GM23338 (cell line): ENCODE data around the gene IVD. TPM values are rescaled to one million over a fixed set of nuclear protein-coding genes. Genes with fewer than 3 reads are reported as not detected.

Source experiments
- ATAC-seq: fragments of 200-7000 bp; cut with Tn5 transposase; 3 replicates; pipeline ENCODE4 v1.9.1; 2020
- DNase-seq: peaks from one replicate; pipeline ENCODE4 v3.0.0-alpha.2; 2015; ENCODE audit warnings: low spot score
- H2AFZ ChIP-seq: fragments of 200-600 bp; sonication (generic); 2 replicates; pipeline ENCODE4 v1.8.0; 2016; ENCODE audit warnings: antibody characterized with exemption, mild to moderate bottlenecking, moderate library complexity
- H3F3A ChIP-seq: fragments of 200-600 bp; sonication (generic); replicated peaks from 2 replicates; pipeline ENCODE4 v1.8.0; 2017; ENCODE audit warnings: antibody characterized with exemption, mixed run types, low read depth
- H3K27ac ChIP-seq: fragments of 200-600 bp; sonication (generic); 2 replicates; pipeline ENCODE4 v1.6.1; 2016; ENCODE audit warnings: low read depth
- H3K27me3 ChIP-seq: fragments of 200-600 bp; sonication (generic); 2 replicates; pipeline ENCODE4 v1.8.0; 2016; ENCODE audit warnings: mild to moderate bottlenecking, mixed run types, moderate library complexity; ENCODE audit not compliant: insufficient read depth
- H3K36me3 ChIP-seq: fragments of 200-600 bp; sonication (generic); 2 replicates; pipeline ENCODE4 v1.8.0; 2016; ENCODE audit warnings: mild to moderate bottlenecking; ENCODE audit not compliant: insufficient read depth
- H3K4me1 ChIP-seq: fragments of 200-600 bp; sonication (generic); 2 replicates; pipeline ENCODE4 v1.8.0; 2016; ENCODE audit warnings: mild to moderate bottlenecking, moderate library complexity; ENCODE audit not compliant: insufficient read depth
- H3K4me2 ChIP-seq: fragments of 200-600 bp; sonication (generic); 2 replicates; pipeline ENCODE4 v1.7.1; 2017; ENCODE audit warnings: mixed run types
- H3K4me3 ChIP-seq: fragments of 200-600 bp; sonication (generic); 2 replicates; pipeline ENCODE4 v1.6.1; 2016; ENCODE audit warnings: mixed run types
- H3K79me2 ChIP-seq: fragments of 200-600 bp; sonication (generic); replicated peaks from 2 replicates; pipeline ENCODE4 v1.8.0; 2017; ENCODE audit warnings: mild to moderate bottlenecking; ENCODE audit not compliant: insufficient read depth
- H3K9me2 ChIP-seq: fragments of 200-600 bp; sonication (generic); 2 replicates; pipeline ENCODE4 v1.8.0; 2017; ENCODE audit not compliant: insufficient read depth
- H4K20me1 ChIP-seq: fragments of 200-600 bp; sonication (generic); replicated peaks from 2 replicates; pipeline ENCODE4 v1.8.0; 2017; ENCODE audit warnings: mild to moderate bottlenecking; ENCODE audit not compliant: insufficient read depth
- H3K27ac Mint-ChIP-seq: 2 replicates; pipeline ENCODE4 v1.8.0; 2020; ENCODE audit warnings: inconsistent platforms, mild to moderate bottlenecking, moderate library complexity, mixed read lengths
- H3K27me3 Mint-ChIP-seq: 3 replicates; pipeline ENCODE4 v1.8.0; 2022; ENCODE audit warnings: low read depth, mild to moderate bottlenecking, moderate library complexity, mixed read lengths, inconsistent platforms; ENCODE audit not compliant: insufficient read depth, poor library complexity
- H3K36me3 Mint-ChIP-seq: 3 replicates; pipeline ENCODE4 v1.8.0; 2021; ENCODE audit warnings: low read depth, mild to moderate bottlenecking, inconsistent platforms, moderate library complexity, mixed read lengths
- H3K4me1 Mint-ChIP-seq: 3 replicates; pipeline ENCODE4 v1.8.0; 2020; ENCODE audit warnings: mild to moderate bottlenecking, inconsistent platforms, mixed read lengths
- H3K4me3 Mint-ChIP-seq: 3 replicates; pipeline ENCODE4 v1.8.0; 2021; ENCODE audit warnings: moderate library complexity, mild to moderate bottlenecking, inconsistent platforms, mixed read lengths
- H3K9me3 Mint-ChIP-seq: 3 replicates; pipeline ENCODE4 v1.8.0; 2020; ENCODE audit warnings: moderate library complexity, mild to moderate bottlenecking, inconsistent platforms, mixed read lengths
- CREB1 ChIP-seq: fragments of 250-450 bp; sonication (Bioruptor Pico); IDR thresholded peaks from 2 replicates; pipeline ENCODE4 v1.5.0; 2020; ENCODE audit warnings: low read depth, mild to moderate bottlenecking, moderate library complexity
- EZH2 ChIP-seq: fragments of 200-600 bp; sonication (generic); IDR thresholded peaks from one replicate; pipeline ENCODE4 v1.8.0; 2017; ENCODE audit warnings: antibody characterized with exemption, mild to moderate bottlenecking, low read depth; ENCODE audit not compliant: unreplicated experiment
- EZH2phosphoT487 ChIP-seq: fragments of 200-600 bp; sonication (generic); IDR thresholded peaks from one replicate; pipeline ENCODE4 v1.8.1; 2018; ENCODE audit warnings: antibody characterized with exemption; ENCODE audit not compliant: unreplicated experiment
- STAT1 ChIP-seq: IDR thresholded peaks from one replicate; pipeline ENCODE4 v1.6.1; 2016; ENCODE audit warnings: antibody characterized with exemption; ENCODE audit not compliant: unreplicated experiment
- ZNF114 ChIP-seq: fragments of 250-450 bp; sonication (Bioruptor Pico); IDR thresholded peaks from 2 replicates; pipeline ENCODE4 v1.5.0; 2020; ENCODE audit warnings: mild to moderate bottlenecking, moderate library complexity
- ZNF331 ChIP-seq: fragments of 250-450 bp; sonication (Bioruptor Pico); IDR thresholded peaks from 2 replicates; pipeline ENCODE4 v1.5.0; 2020; ENCODE audit warnings: low read depth, mild to moderate bottlenecking, moderate library complexity
- polyA plus RNA-seq: library from polyadenylated mRNA; unstranded; fragments of >200 nt; fragmentation: Nextera tagmentation; extraction: Ambion mirVana; gene quantifications from 2 replicates; pipeline ENCODE4 v1.2.1, GENCODE V29; 2016
- total RNA-seq: library from RNA; depleted of rRNA; stranded (reverse); fragments of >200 nt; shearing (Covaris generic); gene quantifications from 2 replicates; pipeline ENCODE4 v1.2.3, GENCODE V29; 2014
- TF ChIP-seq, protein P1 (sequence below): fragments of 250-450 bp; sonication (Bioruptor Pico); IDR thresholded peaks from 2 replicates; pipeline ENCODE4 v1.5.0; 2020; ENCODE audit warnings: mild to moderate bottlenecking, moderate library complexity
- TF ChIP-seq, protein P2 (sequence below), 2 experiments: fragments of 200-600 bp in 1 of 2; sonication (generic) in 1 of 2; conservative IDR thresholded peaks; 2 replicates each; pipeline versions ENCODE4 v1.5.1 to v1.6.1; 2016 to 2017; ENCODE audit warnings: antibody characterized with exemption in 2 of 2, low read depth in 2 of 2, mild to moderate bottlenecking in 2 of 2, moderate library complexity in 1 of 2

IVD gene
- total and polyA plus RNA-seq, 2 experiments from 2014 or later, result 54.1 to 75.4 TPM

DNA sequence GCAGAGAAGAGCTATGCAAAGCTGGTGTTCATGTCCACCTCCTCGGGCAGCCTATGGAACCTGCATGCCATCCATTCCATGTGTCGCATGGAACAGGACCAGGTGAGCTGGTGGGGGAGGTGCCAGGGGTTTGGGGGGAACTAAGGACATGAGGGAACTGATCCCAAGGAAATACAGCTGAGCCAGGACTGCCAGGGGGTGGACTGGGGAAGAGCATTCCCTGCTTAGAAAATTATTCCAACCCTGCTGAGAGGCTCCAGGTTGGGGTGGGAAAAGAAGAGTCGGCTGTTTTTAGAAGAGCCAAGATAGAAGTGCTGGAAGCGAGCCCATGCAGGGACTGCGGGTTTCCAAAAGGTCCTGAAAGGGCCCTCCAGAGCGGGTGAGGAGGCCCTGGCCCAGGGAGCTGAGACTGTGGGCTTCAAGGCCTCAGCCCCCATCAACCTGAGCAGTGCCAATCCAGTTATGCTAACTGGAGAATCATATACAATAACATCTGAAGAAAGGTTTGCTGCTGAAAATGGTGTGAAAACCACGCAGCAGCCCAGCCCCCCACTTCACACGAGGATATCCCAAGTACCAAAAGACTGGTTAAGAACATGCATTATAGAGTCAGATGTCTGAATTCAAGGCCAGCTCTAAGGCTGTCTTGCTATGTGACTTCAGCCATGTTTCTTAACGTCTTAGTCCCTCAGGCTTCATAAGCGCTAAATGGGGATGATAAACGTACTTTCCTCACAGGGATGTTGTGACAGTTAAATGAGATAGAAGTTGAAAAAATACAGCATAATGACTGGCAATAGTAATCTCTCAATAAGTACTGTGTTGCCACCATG lies 39.8 kb upstream of the IVD start (continued):
- TF ChIP-seq, protein P1, sequence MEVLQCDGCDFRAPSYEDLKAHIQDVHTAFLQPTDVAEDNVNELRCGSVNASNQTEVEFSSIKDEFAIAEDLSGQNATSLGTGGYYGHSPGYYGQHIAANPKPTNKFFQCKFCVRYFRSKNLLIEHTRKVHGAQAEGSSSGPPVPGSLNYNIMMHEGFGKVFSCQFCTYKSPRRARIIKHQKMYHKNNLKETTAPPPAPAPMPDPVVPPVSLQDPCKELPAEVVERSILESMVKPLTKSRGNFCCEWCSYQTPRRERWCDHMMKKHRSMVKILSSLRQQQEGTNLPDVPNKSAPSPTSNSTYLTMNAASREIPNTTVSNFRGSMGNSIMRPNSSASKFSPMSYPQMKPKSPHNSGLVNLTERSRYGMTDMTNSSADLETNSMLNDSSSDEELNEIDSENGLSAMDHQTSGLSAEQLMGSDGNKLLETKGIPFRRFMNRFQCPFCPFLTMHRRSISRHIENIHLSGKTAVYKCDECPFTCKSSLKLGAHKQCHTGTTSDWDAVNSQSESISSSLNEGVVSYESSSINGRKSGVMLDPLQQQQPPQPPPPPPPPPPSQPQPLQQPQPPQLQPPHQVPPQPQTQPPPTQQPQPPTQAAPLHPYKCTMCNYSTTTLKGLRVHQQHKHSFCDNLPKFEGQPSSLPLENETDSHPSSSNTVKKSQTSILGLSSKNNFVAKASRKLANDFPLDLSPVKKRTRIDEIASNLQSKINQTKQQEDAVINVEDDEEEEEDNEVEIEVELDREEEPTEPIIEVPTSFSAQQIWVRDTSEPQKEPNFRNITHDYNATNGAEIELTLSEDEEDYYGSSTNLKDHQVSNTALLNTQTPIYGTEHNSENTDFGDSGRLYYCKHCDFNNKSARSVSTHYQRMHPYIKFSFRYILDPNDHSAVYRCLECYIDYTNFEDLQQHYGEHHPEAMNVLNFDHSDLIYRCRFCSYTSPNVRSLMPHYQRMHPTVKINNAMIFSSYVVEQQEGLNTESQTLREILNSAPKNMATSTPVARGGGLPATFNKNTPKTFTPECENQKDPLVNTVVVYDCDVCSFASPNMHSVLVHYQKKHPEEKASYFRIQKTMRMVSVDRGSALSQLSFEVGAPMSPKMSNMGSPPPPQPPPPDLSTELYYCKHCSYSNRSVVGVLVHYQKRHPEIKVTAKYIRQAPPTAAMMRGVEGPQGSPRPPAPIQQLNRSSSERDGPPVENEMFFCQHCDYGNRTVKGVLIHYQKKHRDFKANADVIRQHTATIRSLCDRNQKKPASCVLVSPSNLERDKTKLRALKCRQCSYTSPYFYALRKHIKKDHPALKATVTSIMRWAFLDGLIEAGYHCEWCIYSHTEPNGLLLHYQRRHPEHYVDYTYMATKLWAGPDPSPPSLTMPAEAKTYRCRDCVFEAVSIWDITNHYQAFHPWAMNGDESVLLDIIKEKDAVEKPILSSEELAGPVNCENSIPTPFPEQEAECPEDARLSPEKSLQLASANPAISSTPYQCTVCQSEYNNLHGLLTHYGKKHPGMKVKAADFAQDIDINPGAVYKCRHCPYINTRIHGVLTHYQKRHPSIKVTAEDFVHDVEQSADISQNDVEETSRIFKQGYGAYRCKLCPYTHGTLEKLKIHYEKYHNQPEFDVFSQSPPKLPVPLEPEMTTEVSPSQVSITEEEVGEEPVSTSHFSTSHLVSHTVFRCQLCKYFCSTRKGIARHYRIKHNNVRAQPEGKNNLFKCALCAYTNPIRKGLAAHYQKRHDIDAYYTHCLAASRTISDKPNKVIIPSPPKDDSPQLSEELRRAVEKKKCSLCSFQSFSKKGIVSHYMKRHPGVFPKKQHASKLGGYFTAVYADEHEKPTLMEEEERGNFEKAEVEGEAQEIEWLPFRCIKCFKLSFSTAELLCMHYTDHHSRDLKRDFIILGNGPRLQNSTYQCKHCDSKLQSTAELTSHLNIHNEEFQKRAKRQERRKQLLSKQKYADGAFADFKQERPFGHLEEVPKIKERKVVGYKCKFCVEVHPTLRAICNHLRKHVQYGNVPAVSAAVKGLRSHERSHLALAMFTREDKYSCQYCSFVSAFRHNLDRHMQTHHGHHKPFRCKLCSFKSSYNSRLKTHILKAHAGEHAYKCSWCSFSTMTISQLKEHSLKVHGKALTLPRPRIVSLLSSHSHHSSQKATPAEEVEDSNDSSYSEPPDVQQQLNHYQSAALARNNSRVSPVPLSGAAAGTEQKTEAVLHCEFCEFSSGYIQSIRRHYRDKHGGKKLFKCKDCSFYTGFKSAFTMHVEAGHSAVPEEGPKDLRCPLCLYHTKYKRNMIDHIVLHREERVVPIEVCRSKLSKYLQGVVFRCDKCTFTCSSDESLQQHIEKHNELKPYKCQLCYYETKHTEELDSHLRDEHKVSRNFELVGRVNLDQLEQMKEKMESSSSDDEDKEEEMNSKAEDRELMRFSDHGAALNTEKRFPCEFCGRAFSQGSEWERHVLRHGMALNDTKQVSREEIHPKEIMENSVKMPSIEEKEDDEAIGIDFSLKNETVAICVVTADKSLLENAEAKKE (CRISPR knock-in tag), result no peak
- no peak for TF ChIP-seq EZH2phosphoT487
- TF ChIP-seq, protein P2, sequence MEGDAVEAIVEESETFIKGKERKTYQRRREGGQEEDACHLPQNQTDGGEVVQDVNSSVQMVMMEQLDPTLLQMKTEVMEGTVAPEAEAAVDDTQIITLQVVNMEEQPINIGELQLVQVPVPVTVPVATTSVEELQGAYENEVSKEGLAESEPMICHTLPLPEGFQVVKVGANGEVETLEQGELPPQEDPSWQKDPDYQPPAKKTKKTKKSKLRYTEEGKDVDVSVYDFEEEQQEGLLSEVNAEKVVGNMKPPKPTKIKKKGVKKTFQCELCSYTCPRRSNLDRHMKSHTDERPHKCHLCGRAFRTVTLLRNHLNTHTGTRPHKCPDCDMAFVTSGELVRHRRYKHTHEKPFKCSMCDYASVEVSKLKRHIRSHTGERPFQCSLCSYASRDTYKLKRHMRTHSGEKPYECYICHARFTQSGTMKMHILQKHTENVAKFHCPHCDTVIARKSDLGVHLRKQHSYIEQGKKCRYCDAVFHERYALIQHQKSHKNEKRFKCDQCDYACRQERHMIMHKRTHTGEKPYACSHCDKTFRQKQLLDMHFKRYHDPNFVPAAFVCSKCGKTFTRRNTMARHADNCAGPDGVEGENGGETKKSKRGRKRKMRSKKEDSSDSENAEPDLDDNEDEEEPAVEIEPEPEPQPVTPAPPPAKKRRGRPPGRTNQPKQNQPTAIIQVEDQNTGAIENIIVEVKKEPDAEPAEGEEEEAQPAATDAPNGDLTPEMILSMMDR (conservative IDR thresholded peaks at IDR 0.05; ENCODE audit: low read depth in 2 of 2), result no peak

DNA sequence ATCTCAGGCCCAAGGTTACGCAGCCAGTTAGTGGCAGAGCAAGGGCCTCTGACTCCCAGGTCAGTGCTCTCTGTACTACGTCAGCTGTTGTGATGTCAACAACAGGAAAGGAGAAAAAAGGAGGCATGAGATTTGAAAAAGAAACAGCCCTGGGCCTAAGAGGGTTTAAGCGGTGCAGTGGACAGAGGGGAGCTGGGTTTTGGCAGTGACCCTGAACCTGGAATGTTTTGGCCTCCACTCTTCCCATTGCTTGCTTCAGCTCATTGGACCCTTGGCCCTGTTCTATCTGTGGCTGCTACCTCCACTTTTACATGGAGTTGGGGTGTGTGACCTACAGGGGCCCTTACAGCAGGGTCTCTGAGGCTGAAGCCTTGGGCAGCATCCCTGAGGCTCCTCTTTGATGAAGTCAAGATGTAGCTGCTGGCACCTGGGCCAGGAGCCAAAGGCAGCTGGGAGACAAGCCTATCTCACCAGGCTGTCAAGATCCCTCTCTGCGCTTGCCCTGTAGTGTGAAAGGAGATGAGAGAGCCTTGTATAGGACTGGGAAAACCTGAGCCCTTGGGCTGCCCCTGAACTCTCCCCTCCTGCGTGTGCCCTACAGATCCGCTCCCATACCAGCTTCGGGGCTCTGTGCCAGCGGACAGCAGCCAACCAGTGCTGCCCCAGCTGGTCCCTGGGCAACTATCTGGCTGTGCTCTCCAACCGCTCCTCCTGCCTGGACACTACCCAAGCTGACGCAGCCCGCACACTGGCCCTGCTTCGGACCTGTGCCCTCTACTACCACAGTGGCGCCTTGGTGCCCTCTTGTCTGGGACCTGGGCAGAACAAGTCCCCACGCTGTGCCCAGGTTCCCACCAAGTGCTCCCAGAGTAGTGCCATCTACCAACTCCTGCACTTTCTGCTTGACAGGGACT lies 38.9 kb upstream of the IVD start:
- H4K20me1 ChIP-seq, result no peaks in the 10 kb centered on the region
- H3K4me3 Mint-ChIP-seq, result no peak overlapping the region
- H3K9me3 Mint-ChIP-seq, result peaks cover 2% of the 10 kb centered on the region; the same call in 1 of the 3 replicates
- no peaks in the 10 kb centered on the region for H3K36me3 ChIP-seq
- H3K36me3 Mint-ChIP-seq, result no peaks in the 10 kb centered on the region; the same call in 2 of the 3 replicates
- no peak overlapping the region for H3K27ac ChIP-seq
- DNase-seq, result no peak
- no peak for ATAC-seq
- peaks cover 36% of the 10 kb centered on the region for H3K27me3 Mint-ChIP-seq
- no peaks in the 10 kb centered on the region for H3K79me2 ChIP-seq
- H3K9me2 ChIP-seq, result no peaks in the 10 kb centered on the region
- H3K4me2 ChIP-seq, result peak overlapping the region; percentile 81; the same call in 1 of the 2 replicates
- TF ChIP-seq ZNF331 (CRISPR knock-in tag) (no peak), CREB1 (CRISPR knock-in tag) (no peak), ZNF114 (CRISPR knock-in tag) (no peak), STAT1 (no peak), EZH2phosphoT487 (no peak), EZH2 (no peak)
- no peak overlapping the region for H2AFZ ChIP-seq
- H3F3A ChIP-seq, result 0 out of 2 replicates have a peak, but pooled peaks cover 3% of the 10 kb centered on the region
- no peak overlapping the region for H3K4me3 ChIP-seq
- H3K27ac Mint-ChIP-seq, result no peak overlapping the region
- peaks cover 1% of the 10 kb centered on the region; the same call in 1 of the 2 replicates for H3K4me1 ChIP-seq
- peaks cover 28% of the 10 kb centered on the region for H3K27me3 ChIP-seq
- H3K4me1 Mint-ChIP-seq, result peaks cover 14% of the 10 kb centered on the region
